ENCODE data around the gene CDH9.
A peak's percentile ranks its signal among the peaks of the same experiment; 100 is the strongest.

Gene CDH9, protein sequence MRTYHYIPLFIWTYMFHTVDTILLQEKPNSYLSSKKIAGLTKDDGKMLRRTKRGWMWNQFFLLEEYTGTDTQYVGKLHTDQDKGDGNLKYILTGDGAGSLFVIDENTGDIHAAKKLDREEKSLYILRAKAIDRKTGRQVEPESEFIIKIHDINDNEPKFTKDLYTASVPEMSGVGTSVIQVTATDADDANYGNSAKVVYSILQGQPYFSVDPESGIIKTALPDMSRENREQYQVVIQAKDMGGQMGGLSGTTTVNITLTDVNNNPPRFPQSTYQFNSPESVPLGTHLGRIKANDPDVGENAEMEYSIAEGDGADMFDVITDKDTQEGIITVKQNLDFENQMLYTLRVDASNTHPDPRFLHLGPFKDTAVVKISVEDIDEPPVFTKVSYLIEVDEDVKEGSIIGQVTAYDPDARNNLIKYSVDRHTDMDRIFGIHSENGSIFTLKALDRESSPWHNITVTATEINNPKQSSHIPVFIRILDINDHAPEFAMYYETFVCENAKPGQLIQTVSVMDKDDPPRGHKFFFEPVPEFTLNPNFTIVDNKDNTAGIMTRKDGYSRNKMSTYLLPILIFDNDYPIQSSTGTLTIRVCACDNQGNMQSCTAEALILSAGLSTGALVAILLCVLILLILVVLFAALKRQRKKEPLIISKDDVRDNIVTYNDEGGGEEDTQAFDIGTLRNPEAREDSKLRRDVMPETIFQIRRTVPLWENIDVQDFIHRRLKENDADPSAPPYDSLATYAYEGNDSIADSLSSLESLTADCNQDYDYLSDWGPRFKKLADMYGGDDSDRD

GRCh38 chr5:27038476-27038875 lies at the start of gene CDH9:
TSS of gene CDH9 (minus strand) at chr5:27038586. CDS start at chr5:26988333, 50,253 bp downstream.
- DNase-seq (ENCODE audit: low spot score) = no peak

GRCh38 chr5:27087747-27088146 lies 49.4 kb upstream of the CDH9 start:
- DNase-seq (ENCODE audit: low spot score) = no peak

- no peak for DNase-seq (ENCODE audit: low spot score)
Measured at GRCh38 chr5:27083449-27084415, 45.3 kb upstream of the CDH9 start.

- DNase-seq (ENCODE audit: low spot score) = no peak
Measured at GRCh38 chr5:27080147-27080546, 41.8 kb upstream of the CDH9 start.

DNA sequence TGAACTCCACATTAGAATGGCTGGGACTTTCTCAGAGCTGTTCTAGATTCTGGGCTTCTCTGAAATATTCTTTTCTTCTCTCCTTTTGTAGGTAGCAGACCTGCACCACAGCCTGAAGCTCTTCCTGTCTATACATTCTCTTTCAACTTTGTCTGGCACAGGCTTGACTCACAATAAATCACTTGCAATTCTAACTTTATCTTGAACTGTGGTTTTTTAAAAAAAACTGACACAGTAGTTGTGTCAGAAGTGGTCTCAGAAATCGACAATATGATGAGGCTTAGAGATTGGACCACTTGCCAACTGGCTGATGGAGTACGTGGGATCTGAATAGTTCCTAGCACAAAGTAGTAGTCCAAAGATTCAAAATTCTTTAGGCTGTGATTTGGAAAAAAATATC lies 24.1 kb upstream of the CDH9 start:
- DNase-seq (ENCODE audit: low spot score) = no peak

DNA sequence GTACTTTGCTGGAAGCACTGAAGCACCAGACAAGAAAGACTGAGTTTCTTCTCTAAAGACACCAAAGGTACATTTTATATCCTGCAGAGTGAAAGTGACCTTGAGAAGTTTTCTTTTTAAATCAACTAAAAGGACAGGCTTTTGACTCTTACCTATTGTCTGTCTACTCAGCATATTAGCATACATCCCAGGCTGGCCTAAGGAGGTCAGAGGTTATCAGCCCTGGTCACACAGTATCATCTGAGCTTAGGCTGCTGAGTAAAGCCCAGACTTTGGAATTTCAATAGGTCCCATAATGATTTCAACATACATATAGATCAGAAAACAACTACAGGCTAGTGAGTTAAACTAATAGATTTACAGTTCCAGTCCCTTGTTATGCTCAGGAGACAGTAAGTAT lies 10.1 kb upstream of the CDH9 start:
- no peak for DNase-seq (ENCODE audit: low spot score)

GRCh38 chr5:27041372-27041771 lies 3.0 kb upstream of the CDH9 start:
- no peak for DNase-seq (ENCODE audit: low spot score)

DNA sequence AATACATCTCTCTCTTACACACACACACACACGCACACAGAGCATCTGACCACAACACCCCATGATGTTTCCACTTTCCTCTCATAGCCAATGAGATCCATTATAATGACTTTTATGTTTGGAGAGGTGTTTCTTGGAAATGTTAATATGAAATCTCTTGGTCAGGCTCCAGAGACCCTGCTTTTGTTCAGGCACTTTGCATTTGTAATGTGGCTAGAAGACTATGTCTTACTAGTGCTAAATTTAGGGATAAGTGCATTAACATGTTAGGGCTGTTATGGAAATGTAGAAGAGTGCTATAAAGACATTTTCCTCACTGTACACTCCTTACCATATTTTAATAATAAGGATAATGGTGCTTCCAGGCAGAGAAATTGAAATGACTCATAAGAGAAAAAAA lies 3.8 kb downstream of the CDH9 start:
- no peak for DNase-seq (ENCODE audit: low spot score)

DNA sequence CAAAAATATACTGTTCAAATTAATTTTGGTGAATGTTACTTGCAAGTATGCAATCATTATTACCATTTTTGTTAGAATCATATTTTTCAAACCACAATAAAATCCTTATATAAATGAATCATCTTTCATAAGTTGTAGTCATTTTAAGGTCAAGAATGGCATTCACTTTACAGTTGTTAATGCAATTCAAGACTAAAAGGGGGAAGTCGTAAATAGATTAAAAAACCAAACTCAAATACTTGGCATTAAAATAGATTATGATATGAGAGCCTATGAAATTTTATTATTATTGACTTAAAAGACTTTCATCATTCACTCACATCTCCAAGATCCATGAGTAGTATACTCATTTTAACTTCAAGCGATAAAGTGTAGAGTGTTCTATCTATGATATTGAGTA lies 11.6 kb downstream of the CDH9 start:
- no peak for DNase-seq (ENCODE audit: low spot score)

DNA sequence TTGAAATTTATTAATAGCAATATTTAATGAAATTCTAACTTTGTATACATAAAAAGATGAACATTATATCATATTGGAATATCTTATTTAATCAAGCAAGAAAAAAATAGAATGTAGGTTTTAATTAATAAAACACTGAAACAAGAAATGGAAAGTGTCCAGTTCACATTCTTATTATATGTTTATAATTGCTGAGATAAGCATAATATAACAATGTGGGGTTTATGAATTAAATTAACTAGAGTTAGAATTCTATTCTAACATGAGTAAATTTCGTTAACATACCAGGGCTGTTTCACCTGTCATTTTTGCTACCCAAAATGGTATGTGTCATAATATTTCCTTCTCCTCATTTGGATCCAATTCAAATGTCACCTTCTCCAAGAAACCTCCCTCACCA lies 12.3 kb downstream of the CDH9 start:
- DNase-seq (ENCODE audit: low spot score) = no peak

- DNase-seq (ENCODE audit: low spot score) = no peak
Measured at GRCh38 chr5:27021471-27021870, 16.9 kb downstream of the CDH9 start.

- DNase-seq (ENCODE audit: low spot score) = peak; percentile 11
Measured at GRCh38 chr5:27020973-27021372, 17.4 kb downstream of the CDH9 start.

- DNase-seq (ENCODE audit: low spot score) = no peak
Measured at GRCh38 chr5:27015758-27016157, 22.6 kb downstream of the CDH9 start.

GRCh38 chr5:27011274-27011673 lies 27.1 kb downstream of the CDH9 start:
- no peak for DNase-seq (ENCODE audit: low spot score)

DNA sequence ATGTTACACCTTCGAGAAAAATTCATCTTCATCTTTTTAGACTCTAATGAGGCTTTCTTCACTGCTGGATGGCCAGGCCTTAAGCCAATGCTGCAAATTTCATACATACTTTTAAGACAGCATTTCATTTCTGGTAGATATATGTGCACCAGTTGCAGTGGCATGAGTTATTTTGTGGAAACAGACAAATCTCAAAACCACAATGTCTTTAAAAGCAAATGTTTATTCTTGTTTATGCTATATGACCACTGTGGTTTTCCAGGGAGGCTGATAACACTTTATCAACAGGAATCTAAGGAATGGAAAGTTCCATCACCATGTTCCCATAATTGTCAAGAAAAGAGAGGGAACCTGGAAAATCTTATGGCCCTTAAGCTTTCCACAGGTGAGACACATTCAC lies 27.7 kb downstream of the CDH9 start:
- DNase-seq (ENCODE audit: low spot score) = no peak

DNA sequence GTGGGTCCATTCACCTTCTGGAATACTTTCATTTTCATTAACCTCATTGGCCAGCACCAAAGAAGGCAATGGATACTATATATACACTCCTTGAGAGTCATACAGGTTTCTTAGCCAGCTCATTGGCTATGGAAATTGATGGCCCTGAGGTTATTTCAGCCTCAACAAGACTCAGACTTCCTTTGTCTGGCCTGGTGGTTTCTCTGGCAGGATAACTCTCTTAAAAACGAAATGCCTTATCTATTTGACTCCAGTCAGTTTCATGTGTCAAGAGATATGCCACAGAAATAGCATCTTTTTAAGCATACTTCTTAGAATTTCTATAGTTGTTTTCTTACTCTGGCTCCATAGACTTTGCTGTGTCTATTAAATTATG lies 28.9 kb downstream of the CDH9 start:
- DNase-seq (ENCODE audit: low spot score) = no peak

- DNase-seq (ENCODE audit: low spot score) = no peak
Measured at GRCh38 chr5:27008604-27009539, 29.5 kb downstream of the CDH9 start.

- DNase-seq (ENCODE audit: low spot score) = no peak
Measured at GRCh38 chr5:27007121-27007520, 31.3 kb downstream of the CDH9 start.

- DNase-seq (ENCODE audit: low spot score) = no peak
Measured at GRCh38 chr5:26986985-26987384, 51.4 kb downstream of the CDH9 start.

DNA sequence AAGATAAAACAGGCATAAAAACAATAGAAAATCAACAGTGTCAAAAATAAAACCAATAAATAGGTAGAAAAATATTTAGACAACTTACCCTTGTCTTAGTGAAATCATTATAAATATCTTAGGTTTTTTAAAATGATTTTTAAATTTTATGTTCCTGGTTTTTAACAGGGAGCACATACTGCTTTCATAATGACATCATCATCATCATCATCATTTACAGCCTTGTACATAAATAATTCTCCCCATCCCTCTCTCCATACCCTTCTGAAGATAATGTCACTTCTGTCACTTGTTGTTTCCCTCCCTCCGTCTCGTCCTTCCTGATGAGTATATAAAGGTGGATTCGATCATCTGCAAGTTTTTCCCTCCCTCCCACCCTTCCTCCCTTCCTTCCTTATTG lies 56.6 kb downstream of the CDH9 start:
- DNase-seq (ENCODE audit: low spot score) = no peak

DNA sequence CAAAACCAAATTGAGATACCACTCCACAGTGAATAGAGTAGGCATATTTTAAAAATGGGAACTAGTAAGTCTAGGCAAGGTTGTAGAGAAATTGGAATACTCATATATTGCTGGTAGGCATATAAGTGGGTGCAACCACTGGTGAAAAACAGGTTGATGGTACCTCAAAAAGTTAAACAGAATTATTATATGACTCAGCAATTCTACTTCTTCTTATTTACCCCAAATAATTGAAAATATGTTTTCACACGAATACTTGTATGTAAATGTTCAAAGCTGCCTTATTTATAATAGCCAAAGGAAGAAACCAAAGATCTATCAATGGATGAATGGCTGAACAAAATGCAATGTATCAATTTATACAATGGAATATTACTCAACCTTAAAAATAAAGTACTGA lies 79.1 kb downstream of the CDH9 start:
- DNase-seq (ENCODE audit: low spot score) = no peak

Measured in NAMALWA (cell line).